Measurements from ENCODE around the gene LPAR3.

DNA sequence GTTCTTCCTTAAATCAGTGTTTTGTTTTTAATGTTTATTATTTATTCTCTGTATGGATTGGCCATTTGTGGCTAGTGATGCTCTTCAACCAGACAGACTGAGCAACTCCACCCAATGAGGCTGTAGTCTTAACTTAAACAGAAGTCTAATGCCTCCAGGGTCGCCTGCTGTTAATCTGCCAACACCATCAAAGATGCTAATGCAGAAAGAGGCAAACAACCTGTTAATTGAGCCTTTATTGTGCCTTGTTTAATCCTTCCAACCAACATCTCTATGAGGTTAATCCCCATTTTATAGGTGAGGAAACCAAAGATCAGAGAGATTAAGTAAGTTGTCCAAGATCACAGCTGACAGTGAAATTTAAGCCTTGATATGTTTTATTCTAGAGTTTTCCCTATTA, 123.4 kb downstream of the LPAR3 start:
- TF ChIP-seq, protein P1, sequence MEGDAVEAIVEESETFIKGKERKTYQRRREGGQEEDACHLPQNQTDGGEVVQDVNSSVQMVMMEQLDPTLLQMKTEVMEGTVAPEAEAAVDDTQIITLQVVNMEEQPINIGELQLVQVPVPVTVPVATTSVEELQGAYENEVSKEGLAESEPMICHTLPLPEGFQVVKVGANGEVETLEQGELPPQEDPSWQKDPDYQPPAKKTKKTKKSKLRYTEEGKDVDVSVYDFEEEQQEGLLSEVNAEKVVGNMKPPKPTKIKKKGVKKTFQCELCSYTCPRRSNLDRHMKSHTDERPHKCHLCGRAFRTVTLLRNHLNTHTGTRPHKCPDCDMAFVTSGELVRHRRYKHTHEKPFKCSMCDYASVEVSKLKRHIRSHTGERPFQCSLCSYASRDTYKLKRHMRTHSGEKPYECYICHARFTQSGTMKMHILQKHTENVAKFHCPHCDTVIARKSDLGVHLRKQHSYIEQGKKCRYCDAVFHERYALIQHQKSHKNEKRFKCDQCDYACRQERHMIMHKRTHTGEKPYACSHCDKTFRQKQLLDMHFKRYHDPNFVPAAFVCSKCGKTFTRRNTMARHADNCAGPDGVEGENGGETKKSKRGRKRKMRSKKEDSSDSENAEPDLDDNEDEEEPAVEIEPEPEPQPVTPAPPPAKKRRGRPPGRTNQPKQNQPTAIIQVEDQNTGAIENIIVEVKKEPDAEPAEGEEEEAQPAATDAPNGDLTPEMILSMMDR (IDR thresholded peaks at IDR 0.05), result no peak
- TF ChIP-seq EP300 (IDR thresholded peaks at IDR 0.05) (no peak), POLR2A (IDR thresholded peaks at IDR 0.05) (no peak)
